ENCODE measurements around the gene DMKN.

The DMKN gene

GRCh38 chr19:35449359-35450043 lies 63.9 kb downstream of the DMKN start:
- DNase-seq (ENCODE audit: insufficient read length, low spot score), result no peak
- no peak for FAIRE-seq
- TF ChIP-seq CTCF (IDR thresholded peaks at IDR 0.05; ENCODE audit: insufficient read depth, missing control alignments), result no peak

- no peak for TF ChIP-seq CTCF (IDR thresholded peaks at IDR 0.05; ENCODE audit: insufficient read depth, missing control alignments)
- FAIRE-seq (no peak), DNase-seq (ENCODE audit: insufficient read length, low spot score) (no peak)
Observed at GRCh38 chr19:35447606-35448469, 65.6 kb downstream of the DMKN start, which contains the start of gene FFAR2. FFAR2 (plus strand) TSS chr19:35448257; CDS start chr19:35449715, 1,458 bp downstream.

Measured in D721Med (cell line).